ENCODE data around the gene JUND.

Gene JUND

GRCh38 chr19:18233224-18233825 lies 48.1 kb downstream of the JUND start:
- DNase-seq (ENCODE audit: low spot score), result no peak

- DNase-seq (ENCODE audit: low spot score), result no peak
These were observed 48.7 kb downstream of the JUND start for GRCh38 chr19:18232540-18233223.

GRCh38 chr19:18231775-18232174 lies 49.6 kb downstream of the JUND start:
- DNase-seq (ENCODE audit: low spot score), result no peak

GRCh38 chr19:18230941-18231734 lies 50.3 kb downstream of the JUND start:
- no peak for DNase-seq (ENCODE audit: low spot score)

- DNase-seq (ENCODE audit: low spot score), result no peak
These were observed 51.5 kb downstream of the JUND start for GRCh38 chr19:18229915-18230314.

Measured in globus pallidus (tissue), 1 donor.